Measurements from ENCODE around the gene SRPK1. TPM values are rescaled to one million over a fixed set of nuclear protein-coding genes. Genes with fewer than 3 reads are reported as not detected.
A peak's percentile ranks its signal among the peaks of the same experiment; 100 is the strongest.

SRPK1 gene
- total RNA-seq, 1 donor from 2014 or later: 74.3 TPM

DNA sequence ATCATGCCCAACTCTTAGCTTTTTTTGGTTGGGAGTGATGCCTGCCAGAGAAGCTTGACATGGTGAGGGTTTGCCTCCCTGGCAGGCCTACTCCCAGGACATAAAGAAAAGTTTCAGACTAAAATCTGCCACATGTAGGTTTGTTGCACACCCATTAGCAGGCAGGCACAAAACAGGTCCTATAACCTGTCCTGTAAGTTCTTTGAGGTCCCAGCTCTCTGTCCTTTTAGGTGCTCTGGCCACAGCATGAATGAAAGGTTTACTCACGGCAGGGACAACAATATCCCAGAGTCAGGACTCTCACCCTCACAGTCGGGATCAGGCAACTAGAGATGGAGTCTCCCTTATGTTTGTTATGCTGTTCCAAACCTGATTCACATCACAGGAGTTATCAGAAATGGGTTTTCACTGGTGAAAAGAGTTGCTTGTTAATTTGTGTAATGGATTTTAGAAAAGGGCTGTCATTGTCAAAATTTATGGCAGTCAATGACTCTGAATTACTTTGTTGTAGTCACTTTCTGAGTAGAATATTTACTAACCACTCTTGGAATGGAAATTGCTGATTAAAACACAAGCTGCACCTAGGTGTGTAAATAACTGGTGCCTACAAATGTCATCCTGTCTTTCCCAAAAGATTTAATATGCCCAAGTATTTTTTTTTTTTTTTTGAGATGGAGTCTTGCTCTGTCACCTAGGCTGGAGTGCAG lies 5.8 kb upstream of the SRPK1 start:
- peaks cover 19% of the 10 kb centered on the region for H3K4me1 Mint-ChIP-seq (ENCODE audit: low read depth)
- no peak for DNase-seq (ENCODE audit: low spot score, unreplicated experiment)
- H3K27ac Mint-ChIP-seq: peak overlapping the region; percentile 65
- H3K27me3 Mint-ChIP-seq: peaks cover 9% of the 10 kb centered on the region
- TF ChIP-seq, protein P1, sequence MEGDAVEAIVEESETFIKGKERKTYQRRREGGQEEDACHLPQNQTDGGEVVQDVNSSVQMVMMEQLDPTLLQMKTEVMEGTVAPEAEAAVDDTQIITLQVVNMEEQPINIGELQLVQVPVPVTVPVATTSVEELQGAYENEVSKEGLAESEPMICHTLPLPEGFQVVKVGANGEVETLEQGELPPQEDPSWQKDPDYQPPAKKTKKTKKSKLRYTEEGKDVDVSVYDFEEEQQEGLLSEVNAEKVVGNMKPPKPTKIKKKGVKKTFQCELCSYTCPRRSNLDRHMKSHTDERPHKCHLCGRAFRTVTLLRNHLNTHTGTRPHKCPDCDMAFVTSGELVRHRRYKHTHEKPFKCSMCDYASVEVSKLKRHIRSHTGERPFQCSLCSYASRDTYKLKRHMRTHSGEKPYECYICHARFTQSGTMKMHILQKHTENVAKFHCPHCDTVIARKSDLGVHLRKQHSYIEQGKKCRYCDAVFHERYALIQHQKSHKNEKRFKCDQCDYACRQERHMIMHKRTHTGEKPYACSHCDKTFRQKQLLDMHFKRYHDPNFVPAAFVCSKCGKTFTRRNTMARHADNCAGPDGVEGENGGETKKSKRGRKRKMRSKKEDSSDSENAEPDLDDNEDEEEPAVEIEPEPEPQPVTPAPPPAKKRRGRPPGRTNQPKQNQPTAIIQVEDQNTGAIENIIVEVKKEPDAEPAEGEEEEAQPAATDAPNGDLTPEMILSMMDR (IDR thresholded peaks at IDR 0.05; ENCODE audit: unreplicated experiment): no peak
- H3K9me3 Mint-ChIP-seq (ENCODE audit: low read depth): no peaks in the 10 kb centered on the region
- H3K4me3 Mint-ChIP-seq (ENCODE audit: low read depth): no peak overlapping the region
- no peaks in the 10 kb centered on the region for H3K36me3 Mint-ChIP-seq (ENCODE audit: insufficient read depth)

DNA sequence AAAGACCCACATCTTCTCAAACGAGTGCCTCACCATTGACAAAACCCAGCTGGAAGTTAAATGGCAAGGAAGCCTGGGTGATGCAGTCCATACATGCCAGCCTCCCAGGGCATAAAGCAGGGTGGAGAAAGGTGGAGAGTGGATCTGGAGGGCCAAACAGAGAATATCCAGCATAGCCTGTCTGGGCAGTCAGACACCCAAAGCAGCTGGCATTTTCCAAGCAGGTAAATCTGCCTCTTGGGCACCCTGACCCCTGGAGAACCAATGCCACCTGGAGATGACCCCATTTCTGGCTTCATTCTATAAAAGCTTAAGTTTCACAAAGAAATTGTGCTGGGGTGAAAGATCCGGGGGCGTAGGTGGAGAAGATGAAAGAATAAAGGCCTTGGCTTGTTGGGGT lies 5.1 kb upstream of the SRPK1 start:
- no peak for DNase-seq (ENCODE audit: low spot score, unreplicated experiment)
- Mint-ChIP-seq H3K27me3 (peaks cover 8% of the 10 kb centered on the region), H3K36me3 (ENCODE audit: insufficient read depth) (no peaks in the 10 kb centered on the region), H3K4me1 (ENCODE audit: low read depth) (peaks cover 22% of the 10 kb centered on the region), H3K4me3 (ENCODE audit: low read depth) (no peak overlapping the region), H3K27ac (no peak overlapping the region), H3K9me3 (ENCODE audit: low read depth) (no peaks in the 10 kb centered on the region)
- TF ChIP-seq, protein P1 (IDR thresholded peaks at IDR 0.05; ENCODE audit: unreplicated experiment): no peak

DNA sequence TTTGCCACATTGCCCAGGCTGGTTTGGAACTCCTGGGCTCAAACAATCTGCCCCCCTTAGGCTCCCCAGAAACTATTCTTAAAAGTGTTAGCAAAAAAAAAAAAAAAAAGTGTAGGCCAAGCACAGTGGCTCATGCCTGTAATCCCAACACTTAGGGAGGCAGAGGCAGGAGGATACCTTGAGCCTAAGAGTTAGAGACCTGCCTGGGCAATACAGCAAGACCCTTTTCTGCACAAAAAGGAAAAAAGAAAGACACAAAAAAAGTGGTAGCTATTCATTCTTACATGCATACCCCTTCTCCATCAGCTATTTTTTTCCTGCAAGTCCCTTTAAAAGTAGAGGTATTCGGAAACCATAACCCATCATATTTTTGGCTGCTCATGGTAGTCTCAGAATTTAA lies 3.2 kb upstream of the SRPK1 start:
- H3K9me3 Mint-ChIP-seq (ENCODE audit: low read depth): no peaks in the 10 kb centered on the region
- TF ChIP-seq, protein P1 (IDR thresholded peaks at IDR 0.05; ENCODE audit: unreplicated experiment): no peak
- no peaks in the 10 kb centered on the region for H3K27me3 Mint-ChIP-seq
- no peaks in the 10 kb centered on the region for H3K36me3 Mint-ChIP-seq (ENCODE audit: insufficient read depth)
- DNase-seq (ENCODE audit: low spot score, unreplicated experiment): no peak
- H3K27ac Mint-ChIP-seq: no peak overlapping the region
- no peak overlapping the region for H3K4me3 Mint-ChIP-seq (ENCODE audit: low read depth)
- peaks cover 24% of the 10 kb centered on the region for H3K4me1 Mint-ChIP-seq (ENCODE audit: low read depth)

DNA sequence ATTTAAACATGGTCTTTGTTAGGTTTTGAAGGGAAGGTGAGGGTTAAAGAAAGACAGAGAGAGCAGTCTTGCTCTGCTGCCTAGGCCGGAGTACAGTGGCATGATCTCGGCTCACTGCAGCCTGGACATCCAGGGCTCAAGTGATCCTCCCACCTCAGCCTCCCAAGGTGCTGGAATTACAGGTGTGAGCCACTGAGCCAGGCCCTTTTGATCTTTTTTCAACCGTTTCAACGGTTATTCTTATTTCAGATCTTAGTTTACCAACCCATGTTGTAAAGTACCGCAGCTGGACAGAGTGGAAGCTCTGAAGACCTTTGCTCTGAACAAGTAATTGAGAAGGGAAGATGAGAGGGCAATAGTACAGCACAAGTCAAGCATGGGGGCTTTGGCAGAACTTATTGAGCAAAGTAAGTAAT lies 1.2 kb upstream of the SRPK1 start:
- peaks cover 3% of the 10 kb centered on the region for H3K36me3 Mint-ChIP-seq (ENCODE audit: insufficient read depth)
- peaks cover 40% of the 10 kb centered on the region for H3K4me1 Mint-ChIP-seq (ENCODE audit: low read depth)
- TF ChIP-seq, protein P1 (IDR thresholded peaks at IDR 0.05; ENCODE audit: unreplicated experiment): no peak
- no peaks in the 10 kb centered on the region for H3K9me3 Mint-ChIP-seq (ENCODE audit: low read depth)
- peak overlapping the region; percentile 81 for H3K4me3 Mint-ChIP-seq (ENCODE audit: low read depth)
- no peaks in the 10 kb centered on the region for H3K27me3 Mint-ChIP-seq
- no peak for DNase-seq (ENCODE audit: low spot score, unreplicated experiment)
- H3K27ac Mint-ChIP-seq: peak overlapping the region; percentile 8

DNA sequence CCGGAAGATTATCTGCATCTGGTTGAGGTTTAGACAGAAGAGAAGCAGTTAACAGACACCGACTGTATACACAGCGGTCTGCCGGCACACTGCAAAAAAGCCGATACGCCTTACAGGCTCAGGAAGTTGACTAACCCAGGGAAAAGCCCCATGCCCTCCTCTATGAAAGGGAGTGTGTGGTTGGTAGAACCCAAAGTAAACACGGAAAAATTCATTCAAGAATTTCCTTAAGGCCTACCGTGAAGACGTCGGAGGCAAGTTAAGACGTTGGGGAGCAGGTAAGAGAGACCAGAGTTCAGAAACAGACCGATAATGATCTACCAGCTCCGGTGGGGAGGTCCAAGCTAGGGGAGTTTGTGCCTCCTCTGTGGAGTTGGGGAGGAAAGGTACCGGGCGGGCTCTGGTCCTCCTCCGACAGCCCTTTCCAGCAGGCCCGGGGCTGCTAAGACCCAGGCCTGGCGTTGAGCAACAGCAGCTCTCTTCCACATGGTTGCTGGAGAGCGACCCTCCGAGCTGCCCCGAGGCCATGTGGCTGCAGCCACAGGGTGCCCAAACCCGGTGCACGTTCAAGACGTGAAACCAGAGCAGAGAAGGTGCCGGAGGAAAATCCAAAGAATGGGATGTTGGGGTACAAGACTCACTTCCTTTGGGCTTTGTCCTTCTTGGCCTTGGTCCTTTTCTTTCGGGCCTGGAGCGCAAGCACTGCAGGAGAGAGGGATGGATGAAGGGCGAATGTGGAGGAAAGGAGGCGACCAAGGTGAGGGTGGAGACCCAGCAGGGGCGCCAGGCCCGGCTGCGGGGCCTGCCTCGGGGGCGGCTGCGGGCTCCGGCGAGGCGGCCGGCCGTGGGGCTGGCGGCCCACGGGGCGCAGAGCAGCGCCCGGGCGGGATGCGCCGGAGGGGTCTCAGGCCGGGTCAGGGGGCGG lies 809 bp downstream of the SRPK1 start:
- TF ChIP-seq, protein P1 (IDR thresholded peaks at IDR 0.05; ENCODE audit: unreplicated experiment): no peak
- peaks cover 7% of the 10 kb centered on the region for H3K36me3 Mint-ChIP-seq (ENCODE audit: insufficient read depth)
- peak; percentile 12 for DNase-seq (ENCODE audit: low spot score, unreplicated experiment)
- peak overlapping the region; percentile 98 for H3K4me3 Mint-ChIP-seq (ENCODE audit: low read depth)
- peaks cover 35% of the 10 kb centered on the region for H3K4me1 Mint-ChIP-seq (ENCODE audit: low read depth)
- no peaks in the 10 kb centered on the region for H3K27me3 Mint-ChIP-seq
- no peaks in the 10 kb centered on the region for H3K9me3 Mint-ChIP-seq (ENCODE audit: low read depth)
- peak overlapping the region; percentile 98 for H3K27ac Mint-ChIP-seq

All from progenitor cell of endocrine pancreas (in vitro differentiated cells).